ENCODE data around the gene ANKS4B.

DNA sequence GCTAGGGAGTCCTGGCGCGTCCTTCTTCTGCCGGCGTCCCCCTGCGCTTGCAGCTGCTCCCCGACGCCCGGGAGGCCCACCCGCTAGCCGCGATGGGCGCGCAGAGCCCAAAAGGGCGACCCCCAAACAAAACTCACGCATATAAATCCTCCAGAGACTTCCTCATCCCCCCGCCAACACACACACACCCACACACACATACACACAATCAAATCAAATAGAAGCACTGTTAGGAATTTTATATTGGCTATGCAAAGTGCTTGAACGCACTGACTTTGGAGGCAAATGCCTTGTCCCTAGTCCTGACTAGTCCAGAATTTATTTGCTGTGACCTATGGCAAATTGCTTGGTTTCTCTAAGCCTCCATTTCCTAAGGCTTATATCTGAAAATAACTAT, 68.4 kb downstream of the ANKS4B start:
- no peak for TF ChIP-seq EZH2 (IDR thresholded peaks at IDR 0.05; ENCODE audit: borderline replicate concordance, low read length)
- TF ChIP-seq, protein P1, sequence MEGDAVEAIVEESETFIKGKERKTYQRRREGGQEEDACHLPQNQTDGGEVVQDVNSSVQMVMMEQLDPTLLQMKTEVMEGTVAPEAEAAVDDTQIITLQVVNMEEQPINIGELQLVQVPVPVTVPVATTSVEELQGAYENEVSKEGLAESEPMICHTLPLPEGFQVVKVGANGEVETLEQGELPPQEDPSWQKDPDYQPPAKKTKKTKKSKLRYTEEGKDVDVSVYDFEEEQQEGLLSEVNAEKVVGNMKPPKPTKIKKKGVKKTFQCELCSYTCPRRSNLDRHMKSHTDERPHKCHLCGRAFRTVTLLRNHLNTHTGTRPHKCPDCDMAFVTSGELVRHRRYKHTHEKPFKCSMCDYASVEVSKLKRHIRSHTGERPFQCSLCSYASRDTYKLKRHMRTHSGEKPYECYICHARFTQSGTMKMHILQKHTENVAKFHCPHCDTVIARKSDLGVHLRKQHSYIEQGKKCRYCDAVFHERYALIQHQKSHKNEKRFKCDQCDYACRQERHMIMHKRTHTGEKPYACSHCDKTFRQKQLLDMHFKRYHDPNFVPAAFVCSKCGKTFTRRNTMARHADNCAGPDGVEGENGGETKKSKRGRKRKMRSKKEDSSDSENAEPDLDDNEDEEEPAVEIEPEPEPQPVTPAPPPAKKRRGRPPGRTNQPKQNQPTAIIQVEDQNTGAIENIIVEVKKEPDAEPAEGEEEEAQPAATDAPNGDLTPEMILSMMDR (conservative IDR thresholded peaks at IDR 0.05 in 1 of 2, IDR thresholded peaks at IDR 0.05 in 1 of 2; ENCODE audit: extremely low read depth in 1 of 2, insufficient read depth in 1 of 2, low read depth in 1 of 2, low read length in 2 of 2) = no peak
